Suppressor macrophage (primary cell): ENCODE data around the gene SUCNR1.
A peak's percentile ranks its signal among the peaks of the same experiment; 100 is the strongest.
"Not testable (repeated sequence)": the region's sequence is repeated elsewhere in the genome, so short reads cannot be mapped to it uniquely, and the experiment has no call there.

Experiments used
- DNase-seq, 4 experiments: peaks; one replicate each; pipeline ENCODE4 v3.0.0-alpha.2; 2020 to 2022

The SUCNR1 gene

GRCh38 chr3:151903501-151903991 is 30.1 kb downstream of the SUCNR1 start:
- DNase-seq, result peak; percentile 18 to 77 (median 64)

GRCh38 chr3:151905647-151906046 is 32.2 kb downstream of the SUCNR1 start:
- DNase-seq, result no peak

- DNase-seq, result no peak
Measured at GRCh38 chr3:151906751-151907150, 33.3 kb downstream of the SUCNR1 start.

- no peak for DNase-seq
Measured at GRCh38 chr3:151908399-151908798, 35.0 kb downstream of the SUCNR1 start.

- no peak for DNase-seq
Measured at GRCh38 chr3:151909681-151910405, 36.4 kb downstream of the SUCNR1 start.

GRCh38 chr3:151911462-151911861 is 38.0 kb downstream of the SUCNR1 start:
- no peak for DNase-seq

- no peak for DNase-seq
Measured at GRCh38 chr3:151912028-151912427, 38.6 kb downstream of the SUCNR1 start.

GRCh38 chr3:151916781-151917180 is 43.3 kb downstream of the SUCNR1 start:
- DNase-seq, result no peak

GRCh38 chr3:151918253-151919029 is 45.0 kb downstream of the SUCNR1 start:
- DNase-seq, result peak; percentile 32 to 76 (median 53)

- no peak for DNase-seq
Measured at GRCh38 chr3:151919030-151919328, 45.5 kb downstream of the SUCNR1 start.

GRCh38 chr3:151919446-151919845 is 46.0 kb downstream of the SUCNR1 start:
- DNase-seq, result no peak

GRCh38 chr3:151923901-151924300 is 50.5 kb downstream of the SUCNR1 start:
- no peak for DNase-seq

- no peak for DNase-seq
Measured at GRCh38 chr3:151924753-151925152, 51.3 kb downstream of the SUCNR1 start.

- no peak for DNase-seq
Measured at GRCh38 chr3:151925419-151925818, 52.0 kb downstream of the SUCNR1 start.

- no peak for DNase-seq
Measured at GRCh38 chr3:151925876-151926275, 52.4 kb downstream of the SUCNR1 start.

- DNase-seq, result no peak
Measured at GRCh38 chr3:151926956-151927355, 53.5 kb downstream of the SUCNR1 start.

GRCh38 chr3:151927915-151928525 is 54.6 kb downstream of the SUCNR1 start:
- not testable (repeated sequence) for DNase-seq

GRCh38 chr3:151931171-151931570 is 57.7 kb downstream of the SUCNR1 start:
- no peak for DNase-seq

- DNase-seq, result no peak
Measured at GRCh38 chr3:151933234-151933853, 59.9 kb downstream of the SUCNR1 start.
